Kidney capillary endothelial cell (primary cell): ENCODE results near the gene AOAH.
"Not testable (repeated sequence)": the region's sequence is repeated elsewhere in the genome, so short reads cannot be mapped to it uniquely, and the experiment has no call there.

Source experiments
- DNase-seq: peaks from one replicate; pipeline ENCODE4 v3.0.0-alpha.2; 2018; ENCODE audit warnings: low spot score

Gene AOAH

DNA sequence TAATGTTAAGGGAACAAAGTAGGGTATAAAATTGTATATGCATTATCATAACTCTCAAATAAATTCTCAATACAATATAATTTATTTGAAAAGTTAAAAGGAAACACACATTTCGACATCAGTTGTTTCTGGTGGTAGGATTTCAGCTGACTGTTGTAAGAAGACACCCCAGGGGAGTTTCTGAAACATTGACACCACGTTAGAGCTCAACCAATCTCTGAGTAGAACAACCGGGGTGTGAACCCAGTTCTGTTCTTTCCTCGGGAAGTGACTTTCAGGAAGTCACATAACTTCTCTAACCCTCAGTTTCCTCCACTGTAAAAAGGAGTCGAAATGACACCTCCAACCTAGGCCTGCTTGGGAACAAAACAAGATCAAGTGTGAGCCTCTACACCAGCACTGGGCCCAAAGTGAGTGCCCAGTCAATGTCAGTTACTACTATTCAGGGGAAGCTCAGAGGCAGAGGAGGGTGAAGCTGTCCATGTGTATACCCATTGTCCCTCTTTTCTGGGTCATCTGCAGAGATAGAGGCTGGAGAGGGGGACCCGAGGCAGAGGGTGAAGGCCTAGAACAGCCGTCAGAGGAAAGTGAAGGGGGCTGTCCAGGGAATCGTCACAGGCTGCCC is 67.1 kb downstream of the AOAH start:
- no peak for DNase-seq

DNA sequence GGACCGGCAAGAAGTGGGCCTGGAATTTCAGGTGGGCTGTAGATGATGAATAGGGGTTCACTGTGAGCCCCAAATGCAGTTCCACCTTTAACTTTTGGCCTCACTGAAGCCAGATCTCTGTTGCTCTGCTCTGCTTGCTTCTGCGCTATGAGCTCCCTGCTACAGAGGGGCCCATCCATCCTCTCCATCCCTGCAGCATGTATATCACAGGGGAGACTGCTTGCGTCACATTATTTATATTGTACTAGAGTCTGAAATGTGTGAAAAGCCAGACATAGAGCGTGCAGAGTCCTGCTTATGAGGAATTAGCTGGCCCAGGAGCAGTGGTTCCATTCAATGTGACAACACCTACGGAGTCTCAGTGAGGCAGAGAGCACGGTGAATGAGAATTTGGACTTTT is 69.9 kb downstream of the AOAH start:
- no peak for DNase-seq

DNA sequence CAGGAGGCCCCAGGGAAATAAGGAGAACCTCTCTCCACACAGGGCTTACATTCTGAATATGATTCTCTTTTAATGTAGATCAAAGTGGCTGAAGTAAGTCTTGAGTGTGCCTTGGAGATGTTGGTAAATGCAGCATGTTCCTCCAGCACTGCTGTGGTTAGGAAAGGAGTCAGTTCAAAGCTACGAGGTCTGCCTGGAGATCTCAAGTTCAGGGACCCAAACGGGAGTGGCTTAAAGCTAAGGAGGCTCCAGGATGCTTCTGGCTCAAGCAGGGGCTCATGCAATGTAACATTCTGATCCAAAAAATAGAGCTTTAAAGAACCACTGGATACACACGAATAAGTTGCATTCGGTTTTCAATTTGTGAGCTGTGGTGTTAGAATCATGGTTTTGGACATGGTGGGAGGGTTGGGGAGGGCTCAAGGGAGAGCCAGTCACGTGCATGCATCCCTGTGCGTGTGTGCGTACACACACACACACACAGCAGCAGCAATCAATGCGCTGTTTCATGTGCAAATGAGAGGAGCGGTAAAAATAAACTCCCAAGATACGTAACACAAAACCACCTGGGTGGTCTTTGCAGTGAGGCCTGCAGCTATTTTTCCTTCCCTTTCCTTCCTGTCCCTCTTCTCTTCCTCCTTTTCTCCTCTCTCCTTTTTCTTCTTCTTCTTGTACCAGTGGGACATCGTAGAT is 70.5 kb downstream of the AOAH start:
- no peak for DNase-seq

DNA sequence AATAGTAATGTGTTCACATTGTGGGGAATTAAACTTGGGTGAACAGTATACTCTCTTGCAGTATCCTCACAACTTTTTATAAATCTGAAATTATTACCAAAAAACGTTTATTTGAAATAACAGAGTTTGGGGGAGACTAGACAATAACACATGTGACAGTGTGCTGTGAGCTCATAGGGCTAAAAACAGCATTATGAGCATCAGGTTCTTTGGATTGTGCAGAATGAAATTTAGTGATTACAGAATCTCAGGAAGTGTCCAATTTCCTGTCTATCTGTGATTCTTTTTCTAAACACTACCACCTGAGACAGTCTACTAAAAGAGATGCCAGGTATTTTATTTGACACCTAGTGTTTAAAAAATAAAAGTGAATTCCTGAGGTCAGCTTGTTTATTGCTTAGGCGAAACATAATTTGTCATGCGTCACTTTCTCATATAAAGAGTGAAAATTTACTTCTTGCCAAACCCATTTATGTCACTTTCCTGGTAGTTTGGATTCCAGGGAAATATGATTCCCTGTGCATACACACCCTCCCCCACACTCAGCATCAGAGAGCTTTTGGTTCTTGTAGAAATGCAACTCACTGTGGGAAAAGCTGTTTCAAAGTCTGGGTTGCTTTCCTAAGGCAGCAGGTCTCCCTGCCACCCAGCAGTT is 71.2 kb downstream of the AOAH start:
- no peak for DNase-seq

DNA sequence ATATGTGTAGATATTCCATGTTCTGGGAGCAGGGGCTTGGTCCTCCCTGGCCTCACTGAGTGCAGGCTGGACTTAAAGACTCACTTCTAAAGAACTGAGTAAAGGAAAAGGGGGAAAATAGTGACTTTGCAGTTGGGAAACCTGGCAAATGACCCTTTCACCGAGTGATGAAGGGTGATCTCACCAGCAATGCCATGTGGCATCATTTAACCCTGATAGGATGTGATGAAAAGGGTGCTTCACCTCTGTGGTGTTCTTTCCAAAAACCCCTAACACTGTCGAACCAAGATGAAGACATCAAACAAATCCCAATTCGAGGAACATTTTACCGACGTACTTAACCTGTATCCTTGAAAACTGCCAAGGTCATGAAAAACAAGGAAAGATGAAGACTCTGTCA is 71.9 kb downstream of the AOAH start:
- no peak for DNase-seq

DNA sequence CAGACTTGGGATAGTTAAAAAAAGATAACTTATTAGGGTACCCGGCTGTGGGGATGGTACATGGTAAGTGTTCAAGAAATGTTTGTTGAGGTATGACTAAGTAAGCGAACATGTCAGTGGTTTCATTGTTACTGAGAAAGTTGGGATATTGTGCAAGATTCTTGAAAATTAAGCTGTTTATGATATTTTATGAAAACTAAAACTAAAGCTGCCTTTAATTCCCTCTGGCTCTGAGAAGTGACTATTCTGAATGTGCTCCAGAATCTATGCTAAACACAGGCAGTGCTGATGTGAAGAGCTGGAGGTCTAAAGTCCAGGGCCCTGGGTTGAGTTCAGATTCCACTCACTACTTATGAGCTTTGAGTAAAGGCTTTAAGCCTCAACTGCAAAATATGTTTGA is 72.9 kb downstream of the AOAH start:
- no peak for DNase-seq

DNA sequence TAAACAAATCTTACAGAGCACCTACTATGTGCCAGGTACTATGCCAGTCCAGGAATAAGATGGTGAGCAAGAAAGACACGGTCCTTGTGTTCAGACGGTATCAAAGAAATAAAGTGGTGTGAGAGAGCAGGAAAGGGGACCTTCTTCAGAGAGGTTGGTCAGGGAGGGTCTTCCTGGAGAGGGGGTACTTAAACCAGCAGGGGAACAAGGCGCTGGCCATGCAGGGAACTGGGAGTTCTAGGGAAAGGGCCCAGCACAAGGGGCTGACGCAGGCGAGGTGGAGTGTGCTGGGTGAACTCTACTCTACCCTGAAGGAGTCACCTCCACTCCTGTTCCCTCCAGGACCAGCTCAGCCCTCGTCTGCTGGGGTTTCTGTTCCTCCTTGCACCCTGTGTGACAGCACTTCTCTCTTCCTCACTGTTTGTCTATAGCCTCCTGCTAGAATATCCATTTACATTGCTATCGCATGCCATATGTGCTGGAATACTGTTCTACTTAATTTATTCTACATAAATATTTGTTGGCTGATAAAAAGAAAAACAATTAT is 73.5 kb downstream of the AOAH start:
- DNase-seq = no peak

DNA sequence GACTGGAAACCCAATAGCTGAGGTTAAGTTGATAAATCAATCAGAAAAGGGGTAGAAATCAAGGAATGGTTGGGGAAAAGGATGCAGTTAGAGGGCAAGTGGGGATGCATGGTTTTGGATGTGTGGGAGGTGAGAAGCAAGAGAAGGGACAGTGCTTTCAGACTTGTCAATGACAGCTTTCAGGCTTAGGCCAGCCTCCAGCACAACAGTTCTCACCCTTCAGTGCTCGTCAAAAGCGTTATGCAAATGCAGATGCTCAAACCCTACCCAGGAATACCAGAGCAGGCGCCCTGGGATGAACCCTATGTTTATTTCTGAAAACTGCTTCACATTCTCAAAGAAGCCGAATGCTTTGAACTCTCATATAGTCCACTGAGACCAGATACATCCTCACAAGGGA is 74.0 kb downstream of the AOAH start:
- DNase-seq = no peak

DNA sequence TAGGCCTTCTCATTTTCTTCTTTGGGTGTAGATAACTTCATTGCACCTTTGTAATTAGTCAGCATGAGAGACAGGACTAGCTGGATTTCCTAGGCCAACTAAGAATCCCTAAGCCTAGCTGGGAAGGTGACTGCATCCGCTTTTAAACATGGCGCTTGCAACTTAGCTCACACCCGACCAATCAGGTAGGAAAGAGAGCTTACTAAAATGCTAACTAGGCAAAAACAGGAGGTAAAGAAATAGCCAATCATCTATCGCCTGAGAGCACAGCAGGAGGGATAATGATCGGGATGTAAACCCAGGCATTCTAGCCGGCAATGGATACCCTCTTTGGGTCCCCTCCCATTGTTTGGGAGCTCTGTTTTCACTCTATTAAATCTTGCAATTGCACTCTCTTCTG is 75.0 kb downstream of the AOAH start:
- not testable (repeated sequence) for DNase-seq

DNA sequence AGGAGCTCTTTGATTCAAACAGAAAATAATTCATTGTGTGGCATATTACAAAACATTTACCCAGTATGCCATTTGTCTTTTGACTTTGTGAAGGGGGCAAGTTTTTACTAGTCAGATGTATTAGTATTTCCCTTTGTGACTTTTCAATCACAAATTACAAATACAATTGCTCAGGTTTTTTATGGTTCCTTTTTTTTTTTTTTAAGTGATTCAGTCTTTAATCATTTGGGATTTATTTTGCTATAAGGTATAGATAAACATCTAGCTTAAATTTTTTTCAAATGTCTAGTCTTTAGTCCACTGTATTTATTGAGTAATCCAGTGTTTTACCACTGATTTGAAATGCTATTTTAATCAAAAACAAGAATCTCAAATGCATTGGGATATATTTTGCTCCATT is 75.9 kb downstream of the AOAH start:
- DNase-seq = no peak

DNA sequence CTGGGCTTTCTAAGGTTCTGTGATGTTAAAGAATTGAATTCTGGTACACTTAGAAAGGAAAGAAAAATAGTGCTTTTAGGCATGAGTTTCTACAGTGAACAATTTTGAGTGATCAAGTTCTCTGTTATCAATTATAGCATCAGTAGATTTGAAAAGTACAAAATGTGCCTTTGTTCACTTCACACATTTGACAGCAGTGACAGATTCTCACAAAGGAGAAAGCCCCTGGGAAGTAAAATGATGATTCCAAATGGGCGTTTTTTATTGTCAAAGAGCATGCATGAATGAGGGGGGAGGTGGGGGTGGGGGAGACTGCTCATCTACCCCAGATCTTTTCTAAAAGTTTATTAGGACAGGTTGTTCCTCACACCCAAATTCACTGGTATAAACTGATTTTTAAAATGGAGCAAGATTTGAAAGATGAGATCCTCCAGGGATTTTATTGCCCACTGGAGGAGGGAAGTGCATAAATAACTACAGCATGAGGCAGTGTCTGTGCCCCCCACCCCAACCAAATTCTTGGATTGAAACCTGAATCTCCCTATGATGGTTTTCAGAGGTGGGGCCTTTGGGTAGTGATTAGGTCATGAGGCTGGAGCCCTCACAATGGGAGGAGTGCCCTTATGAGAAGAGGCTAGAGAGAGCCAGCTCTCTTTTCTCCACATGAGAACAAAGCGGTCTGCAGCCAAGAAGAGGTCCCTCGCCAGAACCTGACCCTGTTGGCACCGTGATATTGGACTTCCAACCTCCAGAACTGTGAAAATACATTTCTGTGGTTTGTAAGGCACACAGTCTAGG is 79.5 kb downstream of the AOAH start:
- DNase-seq = no peak

DNA sequence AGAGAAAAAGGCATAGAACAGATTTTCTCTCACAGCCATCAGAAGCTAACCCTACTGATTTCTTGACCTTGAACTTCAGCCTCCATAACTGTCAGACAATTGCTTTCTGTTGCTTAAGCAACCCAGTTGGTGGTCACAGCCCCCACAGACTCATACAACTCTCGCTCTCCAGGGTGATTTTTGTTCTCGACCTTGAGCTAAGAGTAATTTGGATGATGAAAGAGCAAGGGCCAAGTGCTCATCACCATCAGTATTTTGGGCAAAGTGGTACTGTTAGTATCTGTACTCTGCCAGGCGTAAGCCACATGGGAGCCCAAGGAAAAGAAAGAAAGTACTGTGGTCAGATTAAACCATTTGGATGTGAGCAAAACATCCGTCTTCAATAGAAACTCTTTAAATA is 81.9 kb downstream of the AOAH start:
- DNase-seq = no peak

DNA sequence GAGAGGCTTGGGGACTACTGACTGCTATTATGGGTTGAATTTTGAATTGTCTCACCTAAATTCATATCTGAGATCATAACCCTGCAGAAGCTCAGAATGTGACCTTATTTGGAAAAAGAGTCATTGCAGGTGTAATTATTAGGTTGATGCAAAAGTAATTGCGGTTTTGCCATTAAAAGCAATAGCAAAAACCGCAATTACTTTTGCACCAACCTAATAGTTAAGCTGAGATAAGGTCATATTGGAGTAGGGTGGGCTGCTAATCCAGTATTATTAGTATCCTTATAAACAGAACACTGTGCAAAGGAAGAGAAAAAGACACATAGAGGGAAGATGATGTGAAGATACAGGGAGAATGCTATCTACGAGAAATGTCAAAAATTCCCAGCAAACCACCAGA is 82.3 kb downstream of the AOAH start:
- no peak for DNase-seq

DNA sequence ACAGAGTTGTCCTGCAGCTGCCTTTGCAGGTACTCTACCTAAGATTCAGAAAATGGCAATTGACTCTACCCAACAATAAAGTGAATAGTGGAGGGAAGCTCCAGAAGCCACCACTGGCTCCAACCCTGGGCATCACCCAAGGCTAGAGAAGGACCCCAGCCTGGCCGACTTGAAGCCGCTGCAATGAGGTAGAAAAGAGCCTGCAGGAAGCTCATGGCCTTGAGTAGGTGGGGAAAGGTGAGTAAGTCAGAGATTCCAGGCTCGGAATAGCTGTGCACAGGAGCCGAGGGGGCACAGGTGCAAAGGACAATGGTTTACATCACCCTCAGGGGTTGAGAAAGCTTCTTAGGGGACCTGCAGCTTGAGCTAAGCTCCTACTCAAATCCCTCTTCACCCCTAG is 83.6 kb downstream of the AOAH start:
- DNase-seq = no peak

DNA sequence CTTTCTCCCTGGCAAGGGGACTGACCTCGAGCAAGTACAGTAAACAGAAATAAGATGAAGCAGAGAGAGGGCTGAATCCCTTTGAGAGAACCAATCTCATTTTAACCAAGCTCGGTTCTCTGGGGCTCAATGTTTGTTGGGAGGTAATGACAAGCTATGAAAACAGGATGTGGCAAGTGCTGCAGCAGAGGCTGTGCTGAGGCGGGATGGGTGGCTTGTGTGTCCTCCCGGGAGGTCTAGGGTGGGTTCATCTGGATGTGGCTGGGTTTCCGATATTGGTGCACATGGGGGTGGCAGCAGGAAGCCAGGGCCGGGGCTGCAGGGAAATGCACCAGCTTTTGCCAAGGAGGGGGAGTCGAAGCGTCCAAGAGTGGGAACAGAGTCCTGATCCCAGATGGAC is 84.5 kb downstream of the AOAH start:
- no peak for DNase-seq

DNA sequence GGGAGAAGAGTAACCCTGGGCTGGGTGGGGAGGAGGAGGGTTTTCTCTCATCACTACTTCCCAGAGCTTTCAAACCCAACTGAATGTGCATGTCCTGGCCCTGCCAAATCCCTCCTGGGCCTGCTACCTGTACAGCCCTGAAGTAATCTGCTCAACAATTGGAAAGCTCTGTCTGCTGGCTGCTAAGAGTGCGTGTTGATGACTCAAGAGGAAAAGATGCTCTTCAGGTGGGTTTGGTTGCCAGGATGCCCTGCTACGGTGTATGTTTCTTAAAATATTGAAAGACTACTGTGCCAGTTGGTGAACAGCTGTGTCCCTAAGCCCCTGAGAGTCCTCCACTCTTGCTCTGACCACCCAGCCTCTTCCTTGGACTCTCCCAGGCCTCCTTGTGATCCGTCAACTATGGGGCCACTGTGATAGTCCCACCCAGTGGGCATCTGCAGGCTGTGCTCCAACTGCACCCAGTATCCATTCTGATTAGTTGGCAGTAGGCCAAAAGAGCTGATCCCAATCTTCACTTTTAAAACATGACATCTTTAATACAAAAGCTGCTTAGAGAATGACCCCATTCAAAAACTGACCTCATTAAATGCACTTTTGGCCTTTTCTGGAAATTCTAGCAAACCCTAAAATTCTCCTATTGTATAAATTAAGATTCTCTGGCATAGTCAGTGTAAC is 85.6 kb downstream of the AOAH start:
- no peak for DNase-seq

DNA sequence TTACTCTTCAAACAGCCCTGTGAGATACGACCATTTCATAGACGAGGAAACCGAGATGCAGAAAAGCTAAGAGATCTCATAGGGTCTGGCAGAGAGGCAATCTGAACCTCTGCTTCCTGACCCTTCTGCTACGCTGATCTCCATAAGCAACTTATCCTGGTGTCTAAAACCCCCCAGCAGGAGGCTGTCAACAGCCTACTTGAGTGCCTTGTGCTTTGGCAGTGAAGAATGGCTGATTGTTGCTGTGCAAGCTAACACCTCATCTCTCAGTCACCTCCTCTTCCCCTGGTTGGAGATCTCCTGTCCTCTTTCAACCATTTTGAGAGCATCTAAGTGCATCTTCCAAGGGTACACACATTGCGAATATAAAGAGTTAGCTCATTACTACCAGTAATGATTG is 86.2 kb downstream of the AOAH start:
- no peak for DNase-seq

DNA sequence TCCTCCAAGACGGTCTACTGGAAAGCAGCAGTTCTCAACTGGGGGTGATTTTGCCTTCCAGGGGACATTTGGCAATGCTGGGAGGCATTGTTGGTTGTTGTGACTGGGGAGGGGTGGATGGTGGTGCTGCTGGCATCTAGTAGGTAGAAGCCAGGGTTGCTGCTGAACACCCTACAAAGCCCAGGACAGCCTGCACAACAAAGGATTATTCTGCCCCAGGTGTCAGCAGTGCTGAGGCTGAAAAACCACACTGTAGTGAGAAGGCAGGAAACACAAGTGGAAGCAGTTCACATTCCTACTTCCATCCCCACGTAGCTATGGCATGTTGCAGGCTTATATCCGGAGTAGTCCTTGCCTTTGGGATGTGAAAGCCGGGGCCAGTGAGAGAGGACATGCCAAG is 86.9 kb downstream of the AOAH start:
- no peak for DNase-seq

DNA sequence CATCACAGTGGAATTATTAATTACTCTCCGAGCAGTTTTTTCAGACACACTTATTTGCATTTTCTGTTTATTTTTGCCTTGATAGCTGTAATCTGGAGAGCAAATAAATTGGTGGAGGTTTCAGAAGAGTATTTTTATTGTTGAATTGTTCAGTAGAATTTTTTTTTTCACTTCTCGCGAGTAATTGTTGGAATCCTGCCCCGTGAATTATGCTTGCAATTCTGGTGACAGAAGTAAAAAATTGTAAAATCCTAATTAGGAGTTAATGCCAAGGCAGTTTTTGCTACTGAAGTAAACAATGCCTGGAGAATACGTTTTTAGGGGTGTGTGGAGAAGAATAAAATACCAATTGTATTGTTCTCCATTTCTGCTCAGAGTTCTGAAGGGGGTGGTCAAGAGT is 88.2 kb downstream of the AOAH start:
- DNase-seq = no peak

DNA sequence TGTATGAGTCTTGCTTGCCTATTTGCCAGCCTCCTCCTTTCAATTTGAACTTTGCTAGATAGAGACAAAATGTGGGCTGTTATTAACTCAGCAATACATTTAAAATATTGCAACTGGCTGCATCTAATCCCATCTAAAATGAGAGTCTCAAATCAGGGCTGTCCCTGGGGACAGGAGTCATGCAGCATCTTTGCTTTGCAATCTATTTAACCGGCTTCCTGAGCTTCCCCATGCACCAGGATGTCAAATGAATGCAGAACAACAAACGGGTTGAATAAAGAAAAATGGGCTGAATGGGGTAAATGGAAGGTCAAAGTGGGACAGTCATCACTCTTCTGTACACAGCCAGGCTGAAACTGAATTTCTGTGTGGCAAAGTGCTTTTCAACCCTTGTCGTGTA is 89.2 kb downstream of the AOAH start:
- DNase-seq = no peak

DNA sequence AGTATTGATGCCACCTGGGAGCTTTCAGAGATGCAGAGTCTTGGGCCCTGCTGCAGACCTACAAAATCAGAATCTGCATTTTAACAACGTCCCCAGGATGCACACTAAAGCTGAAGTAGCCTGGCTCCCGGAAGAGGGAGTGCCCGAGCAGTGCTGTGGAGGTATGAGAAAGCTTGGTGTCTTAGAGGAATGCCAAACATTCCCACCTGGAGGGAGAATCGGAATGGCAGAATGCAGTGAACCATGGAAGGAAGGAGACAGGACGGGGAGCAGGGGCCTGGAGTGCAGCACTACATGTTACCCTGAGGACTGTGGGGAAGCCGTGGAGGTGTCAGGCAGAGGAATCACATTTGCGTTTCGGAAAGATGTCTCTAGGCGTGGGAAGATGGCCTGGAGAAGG is 90.9 kb downstream of the AOAH start:
- DNase-seq = no peak

DNA sequence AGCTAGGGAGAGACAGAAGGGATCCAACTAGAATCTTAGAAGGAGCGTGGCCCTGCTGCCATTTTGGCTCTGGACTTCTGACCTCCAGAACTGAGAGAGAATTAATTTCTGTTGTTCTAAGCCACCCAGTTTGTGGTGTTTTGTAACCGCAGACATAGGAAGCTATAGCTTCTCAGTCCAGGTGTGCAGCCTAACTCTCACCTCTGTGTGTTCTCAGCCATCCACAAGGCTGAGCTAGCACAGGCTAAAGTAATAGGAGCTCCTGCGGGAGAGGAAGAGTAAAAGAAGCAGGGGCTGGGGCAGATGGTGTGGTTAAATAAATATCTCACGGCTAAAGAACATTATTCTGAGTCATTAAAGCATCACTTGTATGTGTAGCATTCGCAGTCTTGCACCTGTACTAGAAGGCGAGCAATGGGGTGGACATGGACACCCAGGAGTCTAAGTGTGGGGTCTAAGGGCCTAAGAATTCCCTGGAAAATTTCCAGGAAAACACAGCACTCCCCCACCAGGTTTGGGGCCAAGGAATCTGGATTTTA is 94.1 kb downstream of the AOAH start:
- no peak for DNase-seq
